K562 (cell line): Measurements from ENCODE around the gene ZNF749.

Experiments used
- CREBBP ChIP-seq: IDR thresholded peaks from one replicate; pipeline ENCODE4 v1.6.1; 2012; ENCODE audit warnings: low read depth, mild to moderate bottlenecking, control low read depth, inconsistent platforms, low read length
- CREM ChIP-seq: IDR thresholded peaks from 2 replicates; pipeline ENCODE4 v1.6.1; 2014; ENCODE audit warnings: antibody characterized with exemption, low read depth
- EZH2 ChIP-seq: IDR thresholded peaks from 2 replicates; pipeline ENCODE4 v1.6.1; 2012; ENCODE audit warnings: low read depth, mild to moderate bottlenecking, inconsistent platforms, low read length, borderline replicate concordance
- JUN ChIP-seq, 2 experiments: sonication (generic) in 1 of 2; formaldehyde crosslinking in 1 of 2; IDR thresholded peaks; 2 replicates each; pipeline versions ENCODE4 v1.6.1 to v1.8.0; 2012 to 2022; ENCODE audit warnings: borderline replicate concordance in 2 of 2, mild to moderate bottlenecking in 2 of 2, improper control_type of control experiment in 1 of 2, low read depth in 1 of 2, low read length in 1 of 2, missing genetic modification reagents in 1 of 2
- MCM2 ChIP-seq: fragments of 450-650 bp; IDR thresholded peaks from 2 replicates; pipeline ENCODE4 v1.6.1; 2017; ENCODE audit warnings: low read depth, mild to moderate bottlenecking
- NFYB ChIP-seq: IDR thresholded peaks from 2 replicates; pipeline ENCODE4 v1.6.1; 2011; ENCODE audit warnings: mild to moderate bottlenecking, moderate library complexity; ENCODE audit not compliant: insufficient read length; ENCODE audit errors: extremely low read depth
- TF ChIP-seq, protein P1 (sequence below), 2 experiments: fragments of 450-650 bp in 1 of 2; sonication (generic) in 1 of 2; formaldehyde crosslinking in 1 of 2; IDR thresholded peaks in 1 of 2; conservative IDR thresholded peaks in 1 of 2; 2 replicates each; pipeline versions ENCODE4 v1.6.1 to v1.8.1; 2016 to 2023; ENCODE audit warnings: mild to moderate bottlenecking in 2 of 2, moderate library complexity in 2 of 2, inconsistent platforms in 1 of 2, missing genetic modification reagents in 1 of 2
- TF ChIP-seq, protein P2 (sequence below), 3 experiments: IDR thresholded peaks in 2 of 3; conservative IDR thresholded peaks in 1 of 3; 2 replicates each; pipeline ENCODE4 v1.5.1; 2011 to 2012; ENCODE audit warnings: low read length in 3 of 3, mild to moderate bottlenecking in 3 of 3, control low read depth in 2 of 3, improper control_type of control experiment in 1 of 3, inconsistent platforms in 1 of 3, low read depth in 1 of 3, mixed read lengths in 1 of 3, moderate library complexity in 1 of 3; ENCODE audit not compliant: insufficient read depth in 2 of 3

DNA sequence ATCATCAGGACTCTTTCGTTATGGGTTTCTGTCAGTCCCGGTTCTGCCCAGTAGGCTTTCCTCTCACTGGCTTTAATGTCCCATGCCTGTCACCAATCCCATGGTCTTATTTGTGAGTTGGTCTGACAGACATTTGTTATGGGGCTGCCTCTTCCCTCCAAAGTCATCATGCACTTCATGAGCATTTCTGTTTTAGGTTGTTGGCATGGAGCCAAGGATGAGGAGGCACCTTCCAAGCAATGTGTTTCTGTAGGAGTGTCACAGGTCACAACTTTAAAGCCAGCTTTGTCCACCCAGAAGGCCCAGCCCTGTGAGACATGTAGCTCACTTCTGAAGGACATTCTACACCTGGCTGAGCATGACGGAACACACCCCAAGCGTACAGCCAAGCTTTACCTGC lies 15.7 kb upstream of the ZNF749 start:
- TF ChIP-seq, protein P1, sequence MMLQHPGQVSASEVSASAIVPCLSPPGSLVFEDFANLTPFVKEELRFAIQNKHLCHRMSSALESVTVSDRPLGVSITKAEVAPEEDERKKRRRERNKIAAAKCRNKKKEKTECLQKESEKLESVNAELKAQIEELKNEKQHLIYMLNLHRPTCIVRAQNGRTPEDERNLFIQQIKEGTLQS (IDR thresholded peaks at IDR 0.05): no peak
- TF ChIP-seq, protein P1 (CRISPR knock-in tag; conservative IDR thresholded peaks at IDR 0.05): no peak
- TF ChIP-seq NFYB (no peak), CREBBP (no peak), EZH2 (no peak), CREM (no peak), JUN (IDR thresholded peaks at IDR 0.05; ENCODE audit: borderline replicate concordance, low read depth, low read length) (no peak), JUN (CRISPR knock-in tag; IDR thresholded peaks at IDR 0.05; ENCODE audit: borderline replicate concordance) (no peak), MCM2 (no peak)
- TF ChIP-seq, protein P2, sequence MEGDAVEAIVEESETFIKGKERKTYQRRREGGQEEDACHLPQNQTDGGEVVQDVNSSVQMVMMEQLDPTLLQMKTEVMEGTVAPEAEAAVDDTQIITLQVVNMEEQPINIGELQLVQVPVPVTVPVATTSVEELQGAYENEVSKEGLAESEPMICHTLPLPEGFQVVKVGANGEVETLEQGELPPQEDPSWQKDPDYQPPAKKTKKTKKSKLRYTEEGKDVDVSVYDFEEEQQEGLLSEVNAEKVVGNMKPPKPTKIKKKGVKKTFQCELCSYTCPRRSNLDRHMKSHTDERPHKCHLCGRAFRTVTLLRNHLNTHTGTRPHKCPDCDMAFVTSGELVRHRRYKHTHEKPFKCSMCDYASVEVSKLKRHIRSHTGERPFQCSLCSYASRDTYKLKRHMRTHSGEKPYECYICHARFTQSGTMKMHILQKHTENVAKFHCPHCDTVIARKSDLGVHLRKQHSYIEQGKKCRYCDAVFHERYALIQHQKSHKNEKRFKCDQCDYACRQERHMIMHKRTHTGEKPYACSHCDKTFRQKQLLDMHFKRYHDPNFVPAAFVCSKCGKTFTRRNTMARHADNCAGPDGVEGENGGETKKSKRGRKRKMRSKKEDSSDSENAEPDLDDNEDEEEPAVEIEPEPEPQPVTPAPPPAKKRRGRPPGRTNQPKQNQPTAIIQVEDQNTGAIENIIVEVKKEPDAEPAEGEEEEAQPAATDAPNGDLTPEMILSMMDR (IDR thresholded peaks at IDR 0.05 in 2 of 3, conservative IDR thresholded peaks at IDR 0.05 in 1 of 3; ENCODE audit: insufficient read depth in 2 of 3, low read depth in 1 of 3, low read length in 3 of 3): no peak
